HCT116 (cell line): Measurements from ENCODE around the gene ETDC.

Source experiments
- CEBPB ChIP-seq: IDR thresholded peaks from 2 replicates; pipeline ENCODE4 v1.6.1; 2012; ENCODE audit warnings: low read depth
- EZH2 ChIP-seq: fragments of 200-600 bp; sonication (generic); IDR thresholded peaks from 2 replicates; pipeline ENCODE4 v1.6.1; 2017; ENCODE audit warnings: antibody characterized with exemption, mixed run types
- POLR2A ChIP-seq: IDR thresholded peaks from 2 replicates; pipeline ENCODE4 v1.7.0; 2011; ENCODE audit warnings: borderline replicate concordance; ENCODE audit not compliant: insufficient read depth, insufficient read length; ENCODE audit errors: extremely low read depth
- POLR2AphosphoS5 ChIP-seq: IDR thresholded peaks from 2 replicates; pipeline ENCODE4 v1.6.1; 2011; ENCODE audit warnings: mild to moderate bottlenecking, low read depth, low read length, moderate library complexity
- RAD21 ChIP-seq: IDR thresholded peaks from 2 replicates; pipeline ENCODE4 v1.6.1; 2012; ENCODE audit warnings: low read depth, mild to moderate bottlenecking
- ZFX ChIP-seq: fragments of 450-650 bp; IDR thresholded peaks from 2 replicates; pipeline ENCODE4 v1.6.1; 2017
- ZNF274 ChIP-seq: fragments of 200-500 bp; sonication (Bioruptor generic); IDR thresholded peaks from 2 replicates; pipeline ENCODE4 v1.6.1; 2014; ENCODE audit warnings: mild to moderate bottlenecking, low read depth, low read length, inconsistent platforms
- TF ChIP-seq, protein P1 (sequence below), 3 experiments: fragments of 200-600 bp in 1 of 3; sonication (generic) in 1 of 3; IDR thresholded peaks in 2 of 3; conservative IDR thresholded peaks in 1 of 3; 2 replicates each; pipeline ENCODE4 v1.5.1; 2012 to 2017; ENCODE audit warnings: low read depth in 2 of 3, low read length in 2 of 3, antibody characterized with exemption in 1 of 3, borderline replicate concordance in 1 of 3, control low read depth in 1 of 3, mild to moderate bottlenecking in 1 of 3, mixed read lengths in 1 of 3, mixed run types in 1 of 3, moderate library complexity in 1 of 3; ENCODE audit not compliant: insufficient read depth in 1 of 3
- TF ChIP-seq, protein P2 (sequence below): IDR thresholded peaks from 2 replicates; pipeline ENCODE4 v1.6.1; 2012; ENCODE audit warnings: low read depth
- TF ChIP-seq, protein P3 (sequence below): IDR thresholded peaks from 2 replicates; pipeline ENCODE4 v1.6.1; 2012

DNA sequence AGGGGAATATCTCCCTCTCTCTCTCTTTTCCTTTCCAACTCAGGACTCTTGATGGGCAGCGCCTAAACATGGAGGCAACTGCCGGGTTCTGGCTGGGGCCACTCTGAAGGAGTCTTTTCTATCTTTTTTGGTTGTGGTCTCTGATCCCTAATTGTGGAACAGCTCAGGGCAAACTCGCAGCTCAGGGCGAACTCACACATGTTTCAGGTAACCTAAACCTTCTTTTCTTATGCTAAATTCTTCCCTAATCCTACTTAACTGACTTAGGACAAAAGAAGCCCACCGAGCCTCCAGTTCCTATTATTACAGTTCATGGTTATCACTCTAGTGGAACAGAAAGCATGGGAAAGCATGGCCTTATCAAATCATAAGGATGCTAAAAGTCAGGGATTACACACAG is 36.1 kb upstream of the ETDC start:
- no peak for TF ChIP-seq POLR2A
- TF ChIP-seq, protein P1, sequence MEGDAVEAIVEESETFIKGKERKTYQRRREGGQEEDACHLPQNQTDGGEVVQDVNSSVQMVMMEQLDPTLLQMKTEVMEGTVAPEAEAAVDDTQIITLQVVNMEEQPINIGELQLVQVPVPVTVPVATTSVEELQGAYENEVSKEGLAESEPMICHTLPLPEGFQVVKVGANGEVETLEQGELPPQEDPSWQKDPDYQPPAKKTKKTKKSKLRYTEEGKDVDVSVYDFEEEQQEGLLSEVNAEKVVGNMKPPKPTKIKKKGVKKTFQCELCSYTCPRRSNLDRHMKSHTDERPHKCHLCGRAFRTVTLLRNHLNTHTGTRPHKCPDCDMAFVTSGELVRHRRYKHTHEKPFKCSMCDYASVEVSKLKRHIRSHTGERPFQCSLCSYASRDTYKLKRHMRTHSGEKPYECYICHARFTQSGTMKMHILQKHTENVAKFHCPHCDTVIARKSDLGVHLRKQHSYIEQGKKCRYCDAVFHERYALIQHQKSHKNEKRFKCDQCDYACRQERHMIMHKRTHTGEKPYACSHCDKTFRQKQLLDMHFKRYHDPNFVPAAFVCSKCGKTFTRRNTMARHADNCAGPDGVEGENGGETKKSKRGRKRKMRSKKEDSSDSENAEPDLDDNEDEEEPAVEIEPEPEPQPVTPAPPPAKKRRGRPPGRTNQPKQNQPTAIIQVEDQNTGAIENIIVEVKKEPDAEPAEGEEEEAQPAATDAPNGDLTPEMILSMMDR (IDR thresholded peaks at IDR 0.05 in 2 of 3, conservative IDR thresholded peaks at IDR 0.05 in 1 of 3; ENCODE audit: borderline replicate concordance in 1 of 3, insufficient read depth in 1 of 3, low read depth in 2 of 3, low read length in 2 of 3): no peak
- TF ChIP-seq, protein P2, sequence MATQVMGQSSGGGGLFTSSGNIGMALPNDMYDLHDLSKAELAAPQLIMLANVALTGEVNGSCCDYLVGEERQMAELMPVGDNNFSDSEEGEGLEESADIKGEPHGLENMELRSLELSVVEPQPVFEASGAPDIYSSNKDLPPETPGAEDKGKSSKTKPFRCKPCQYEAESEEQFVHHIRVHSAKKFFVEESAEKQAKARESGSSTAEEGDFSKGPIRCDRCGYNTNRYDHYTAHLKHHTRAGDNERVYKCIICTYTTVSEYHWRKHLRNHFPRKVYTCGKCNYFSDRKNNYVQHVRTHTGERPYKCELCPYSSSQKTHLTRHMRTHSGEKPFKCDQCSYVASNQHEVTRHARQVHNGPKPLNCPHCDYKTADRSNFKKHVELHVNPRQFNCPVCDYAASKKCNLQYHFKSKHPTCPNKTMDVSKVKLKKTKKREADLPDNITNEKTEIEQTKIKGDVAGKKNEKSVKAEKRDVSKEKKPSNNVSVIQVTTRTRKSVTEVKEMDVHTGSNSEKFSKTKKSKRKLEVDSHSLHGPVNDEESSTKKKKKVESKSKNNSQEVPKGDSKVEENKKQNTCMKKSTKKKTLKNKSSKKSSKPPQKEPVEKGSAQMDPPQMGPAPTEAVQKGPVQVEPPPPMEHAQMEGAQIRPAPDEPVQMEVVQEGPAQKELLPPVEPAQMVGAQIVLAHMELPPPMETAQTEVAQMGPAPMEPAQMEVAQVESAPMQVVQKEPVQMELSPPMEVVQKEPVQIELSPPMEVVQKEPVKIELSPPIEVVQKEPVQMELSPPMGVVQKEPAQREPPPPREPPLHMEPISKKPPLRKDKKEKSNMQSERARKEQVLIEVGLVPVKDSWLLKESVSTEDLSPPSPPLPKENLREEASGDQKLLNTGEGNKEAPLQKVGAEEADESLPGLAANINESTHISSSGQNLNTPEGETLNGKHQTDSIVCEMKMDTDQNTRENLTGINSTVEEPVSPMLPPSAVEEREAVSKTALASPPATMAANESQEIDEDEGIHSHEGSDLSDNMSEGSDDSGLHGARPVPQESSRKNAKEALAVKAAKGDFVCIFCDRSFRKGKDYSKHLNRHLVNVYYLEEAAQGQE: no peak
- TF ChIP-seq POLR2AphosphoS5: no peak
- TF ChIP-seq RAD21: no peak
- TF ChIP-seq CEBPB: no peak
- TF ChIP-seq EZH2: no peak
- TF ChIP-seq ZNF274: no peak
- no peak for TF ChIP-seq ZFX
- TF ChIP-seq, protein P3, sequence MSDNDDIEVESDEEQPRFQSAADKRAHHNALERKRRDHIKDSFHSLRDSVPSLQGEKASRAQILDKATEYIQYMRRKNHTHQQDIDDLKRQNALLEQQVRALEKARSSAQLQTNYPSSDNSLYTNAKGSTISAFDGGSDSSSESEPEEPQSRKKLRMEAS: no peak
